OCI-LY3 (cell line): ENCODE results near the gene TBC1D16.

Experiments used
- EZH2phosphoT487 ChIP-seq: fragments of 200-600 bp; shearing (Covaris generic); IDR thresholded peaks from 2 replicates; pipeline ENCODE4 v1.6.1; 2018; ENCODE audit warnings: antibody characterized with exemption, mixed run types, low read depth
- TF ChIP-seq, protein P1 (sequence below): fragments of 200-600, 300-600 bp; sonication (generic); IDR thresholded peaks from 2 replicates; pipeline ENCODE4 v1.5.1; 2014; ENCODE audit warnings: antibody characterized with exemption, low read length, low read depth

- TF ChIP-seq, protein P1, sequence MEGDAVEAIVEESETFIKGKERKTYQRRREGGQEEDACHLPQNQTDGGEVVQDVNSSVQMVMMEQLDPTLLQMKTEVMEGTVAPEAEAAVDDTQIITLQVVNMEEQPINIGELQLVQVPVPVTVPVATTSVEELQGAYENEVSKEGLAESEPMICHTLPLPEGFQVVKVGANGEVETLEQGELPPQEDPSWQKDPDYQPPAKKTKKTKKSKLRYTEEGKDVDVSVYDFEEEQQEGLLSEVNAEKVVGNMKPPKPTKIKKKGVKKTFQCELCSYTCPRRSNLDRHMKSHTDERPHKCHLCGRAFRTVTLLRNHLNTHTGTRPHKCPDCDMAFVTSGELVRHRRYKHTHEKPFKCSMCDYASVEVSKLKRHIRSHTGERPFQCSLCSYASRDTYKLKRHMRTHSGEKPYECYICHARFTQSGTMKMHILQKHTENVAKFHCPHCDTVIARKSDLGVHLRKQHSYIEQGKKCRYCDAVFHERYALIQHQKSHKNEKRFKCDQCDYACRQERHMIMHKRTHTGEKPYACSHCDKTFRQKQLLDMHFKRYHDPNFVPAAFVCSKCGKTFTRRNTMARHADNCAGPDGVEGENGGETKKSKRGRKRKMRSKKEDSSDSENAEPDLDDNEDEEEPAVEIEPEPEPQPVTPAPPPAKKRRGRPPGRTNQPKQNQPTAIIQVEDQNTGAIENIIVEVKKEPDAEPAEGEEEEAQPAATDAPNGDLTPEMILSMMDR: peak; percentile 40
- no peak for TF ChIP-seq EZH2phosphoT487
These were observed 44.3 kb downstream of the TBC1D16 start for GRCh38 chr17:79991140-79991923.
